Uterus (tissue), 4 donors: ENCODE data around the gene DRC3. TPM values are rescaled to one million over a fixed set of nuclear protein-coding genes. Genes with fewer than 3 reads are reported as not detected.

Experiments used
- DNase-seq, 2 donors: peaks; one replicate each; pipeline ENCODE4 v3.0.0-alpha.2; 2019 to 2020
- H3K27ac ChIP-seq, 2 donors: fragments of 200-600 bp; sonication (generic); 1 replicate in 1 of 2; 2 replicates in 1 of 2; pipeline ENCODE4 v1.5.1; 2016 to 2018
- H3K27me3 ChIP-seq, 2 donors: fragments of 200-600 bp; sonication (generic); one replicate each; pipeline ENCODE4 v1.5.1; 2018 to 2019; ENCODE audit warnings: control low read depth in 1 of 2
- H3K36me3 ChIP-seq, 2 donors: fragments of 200-600 bp; sonication (generic); one replicate each; pipeline ENCODE4 v1.5.1; 2019; ENCODE audit warnings: control low read depth in 1 of 2
- H3K4me1 ChIP-seq, 2 donors: fragments of 200-600 bp; sonication (generic); one replicate each; pipeline ENCODE4 v1.5.1; 2018 to 2019; ENCODE audit warnings: control low read depth in 1 of 2
- H3K4me3 ChIP-seq, 2 donors: fragments of 200-600 bp; sonication (generic); 1 replicate in 1 of 2; 2 replicates in 1 of 2; pipeline ENCODE4 v1.5.1; 2018 to 2019; ENCODE audit warnings: mild to moderate bottlenecking in 1 of 2
- H3K9me3 ChIP-seq, 2 donors: fragments of 200-600 bp; sonication (generic); one replicate each; pipeline ENCODE4 v1.5.1; 2019; ENCODE audit warnings: control low read depth in 1 of 2
- POLR2A ChIP-seq, 2 donors: fragments of 450-650 bp; IDR thresholded peaks; one replicate each; pipeline ENCODE4 v1.6.1; 2016; ENCODE audit warnings: antibody characterized with exemption in 2 of 2, mild to moderate bottlenecking in 1 of 2, moderate library complexity in 1 of 2
- intact Hi-C: fragments of 100-400 bp; cut with DNase I; formaldehyde crosslinking; loops from one replicate; pipeline ENCODE4 v1.15.1; 2023; ENCODE audit warnings: low total_unique reads
- total RNA-seq, 4 donors: library from RNA; depleted of rRNA in 3 of 4; stranded (reverse); fragments of >200 nt in 3 of 4; gene quantifications; one replicate each; pipeline versions ENCODE4 v1.1.0 to v1.2.4, GENCODE V29; 2014 to 2023
- TF ChIP-seq, protein P1 (sequence below), 4 experiments: fragments of 200-600 bp in 2 of 4; fragments of 450-650 bp in 2 of 4; sonication (generic) in 2 of 4; IDR thresholded peaks; one replicate each; pipeline ENCODE4 v1.5.1; 2016 to 2019; ENCODE audit warnings: antibody characterized with exemption in 4 of 4, mild to moderate bottlenecking in 2 of 4, moderate library complexity in 1 of 4
- donor health status: DM: yes; HTN: yes; CAD: no.

The DRC3 gene
- total RNA-seq, 4 donors from 2014 or later: 7.7 to 18.5 (median 13.6) TPM

DNA sequence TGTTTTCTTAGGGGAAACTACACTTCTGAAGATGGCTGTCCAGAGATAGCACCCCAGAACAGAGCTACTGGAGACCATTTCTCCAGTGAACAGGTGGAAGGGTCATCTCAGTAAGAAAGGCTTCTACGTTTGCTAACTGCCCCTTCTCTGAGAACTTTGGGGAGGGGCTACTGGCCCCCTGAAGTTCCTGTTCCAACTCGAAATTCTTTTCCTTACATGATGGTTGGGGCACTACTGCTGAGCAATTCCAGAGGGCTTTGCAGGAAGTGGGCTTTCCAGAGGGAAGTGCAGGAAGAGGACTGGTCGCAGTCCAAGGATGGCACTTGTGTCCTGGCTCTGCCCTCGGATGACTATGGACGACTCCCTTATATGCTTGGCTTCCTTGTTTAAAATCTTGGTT is 31.6 kb upstream of the DRC3 start:
- intact Hi-C loops: no loop called here
- Histone ChIP-seq H3K27me3 (no peaks in the 10 kb centered on the region), H3K27ac (peak overlapping the region; percentile 49 to 50), H3K9me3 (no peaks in the 10 kb centered on the region), H3K4me3 (no peak overlapping the region), H3K4me1 (peaks cover 6 to 9% of the 10 kb centered on the region in 2 donors), H3K36me3 (no peaks in the 10 kb centered on the region)
- no peak for DNase-seq
- TF ChIP-seq, protein P1, sequence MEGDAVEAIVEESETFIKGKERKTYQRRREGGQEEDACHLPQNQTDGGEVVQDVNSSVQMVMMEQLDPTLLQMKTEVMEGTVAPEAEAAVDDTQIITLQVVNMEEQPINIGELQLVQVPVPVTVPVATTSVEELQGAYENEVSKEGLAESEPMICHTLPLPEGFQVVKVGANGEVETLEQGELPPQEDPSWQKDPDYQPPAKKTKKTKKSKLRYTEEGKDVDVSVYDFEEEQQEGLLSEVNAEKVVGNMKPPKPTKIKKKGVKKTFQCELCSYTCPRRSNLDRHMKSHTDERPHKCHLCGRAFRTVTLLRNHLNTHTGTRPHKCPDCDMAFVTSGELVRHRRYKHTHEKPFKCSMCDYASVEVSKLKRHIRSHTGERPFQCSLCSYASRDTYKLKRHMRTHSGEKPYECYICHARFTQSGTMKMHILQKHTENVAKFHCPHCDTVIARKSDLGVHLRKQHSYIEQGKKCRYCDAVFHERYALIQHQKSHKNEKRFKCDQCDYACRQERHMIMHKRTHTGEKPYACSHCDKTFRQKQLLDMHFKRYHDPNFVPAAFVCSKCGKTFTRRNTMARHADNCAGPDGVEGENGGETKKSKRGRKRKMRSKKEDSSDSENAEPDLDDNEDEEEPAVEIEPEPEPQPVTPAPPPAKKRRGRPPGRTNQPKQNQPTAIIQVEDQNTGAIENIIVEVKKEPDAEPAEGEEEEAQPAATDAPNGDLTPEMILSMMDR (IDR thresholded peaks at IDR 0.05): no peak
- TF ChIP-seq POLR2A (IDR thresholded peaks at IDR 0.05): no peak

DNA sequence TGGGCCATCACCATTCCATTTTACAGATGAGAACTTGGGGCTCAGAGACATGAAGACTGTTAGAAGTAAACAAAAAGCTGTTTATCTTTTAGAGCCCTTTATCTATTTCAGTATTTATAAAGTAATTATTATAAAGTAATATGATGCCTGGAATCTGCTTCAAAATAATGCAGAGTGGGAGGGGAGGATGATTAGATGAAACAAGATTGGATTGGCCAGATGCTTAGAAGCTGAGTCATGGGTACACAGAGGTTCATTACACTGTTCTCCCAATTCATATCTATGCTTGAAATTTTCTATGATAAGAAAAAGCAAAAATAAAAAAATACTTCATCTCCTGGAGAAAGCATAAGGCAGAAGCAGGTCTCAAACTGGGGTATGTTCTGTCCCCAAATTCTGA is 29.8 kb upstream of the DRC3 start:
- no peak for TF ChIP-seq POLR2A (IDR thresholded peaks at IDR 0.05)
- TF ChIP-seq, protein P1 (IDR thresholded peaks at IDR 0.05): no peak
- Histone ChIP-seq H3K9me3 (no peaks in the 10 kb centered on the region), H3K36me3 (no peaks in the 10 kb centered on the region), H3K27me3 (no peaks in the 10 kb centered on the region), H3K4me3 (no peak overlapping the region), H3K4me1 (peaks cover 6 to 9% of the 10 kb centered on the region in 2 donors), H3K27ac (peak overlapping the region; percentile 45 to 51)
- intact Hi-C loops: no loop called here
- no peak for DNase-seq

DNA sequence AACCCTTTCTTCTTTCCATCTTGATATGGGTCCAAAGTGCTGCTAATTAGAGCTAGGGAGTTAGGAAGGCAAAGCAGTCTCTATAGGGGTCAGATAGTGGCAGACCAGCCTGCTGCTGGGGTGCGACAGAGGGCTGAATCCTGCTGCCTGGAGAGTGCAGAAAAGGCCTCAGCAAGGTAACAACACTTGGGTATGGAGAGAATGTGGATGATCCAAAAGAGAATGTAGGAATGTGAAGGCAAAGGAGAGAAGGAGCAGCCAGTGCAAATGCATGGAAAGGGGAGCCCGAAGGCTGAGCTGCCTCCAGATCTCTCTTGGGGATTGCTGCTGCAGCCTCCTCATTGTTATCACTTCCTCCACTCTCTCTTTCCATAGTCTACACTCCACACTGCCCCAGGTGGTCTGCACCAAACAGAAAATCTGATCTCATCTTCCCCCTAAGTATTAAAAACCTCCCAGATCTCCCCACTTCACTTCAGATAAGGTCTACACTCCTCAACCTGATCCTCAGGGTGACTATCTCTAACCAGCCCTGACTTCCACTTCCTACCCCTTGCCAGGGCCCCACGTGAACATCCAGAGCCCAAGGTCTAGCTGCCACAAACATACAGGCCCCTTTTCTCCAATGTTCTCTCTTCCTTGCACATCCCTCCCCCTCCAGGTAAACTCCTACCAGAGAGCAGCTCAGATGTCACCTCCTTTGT is 29.2 kb upstream of the DRC3 start:
- no peaks in the 10 kb centered on the region for H3K9me3 ChIP-seq
- intact Hi-C loops: no loop called here
- peaks cover 6 to 9% of the 10 kb centered on the region in 2 donors for H3K4me1 ChIP-seq
- H3K36me3 ChIP-seq: no peaks in the 10 kb centered on the region
- peak overlapping the region; percentile 51 for H3K27ac ChIP-seq
- no peak for DNase-seq
- H3K4me3 ChIP-seq: no peak overlapping the region
- H3K27me3 ChIP-seq: no peaks in the 10 kb centered on the region
- TF ChIP-seq, protein P1 (IDR thresholded peaks at IDR 0.05): no peak
- no peak for TF ChIP-seq POLR2A (IDR thresholded peaks at IDR 0.05)

DNA sequence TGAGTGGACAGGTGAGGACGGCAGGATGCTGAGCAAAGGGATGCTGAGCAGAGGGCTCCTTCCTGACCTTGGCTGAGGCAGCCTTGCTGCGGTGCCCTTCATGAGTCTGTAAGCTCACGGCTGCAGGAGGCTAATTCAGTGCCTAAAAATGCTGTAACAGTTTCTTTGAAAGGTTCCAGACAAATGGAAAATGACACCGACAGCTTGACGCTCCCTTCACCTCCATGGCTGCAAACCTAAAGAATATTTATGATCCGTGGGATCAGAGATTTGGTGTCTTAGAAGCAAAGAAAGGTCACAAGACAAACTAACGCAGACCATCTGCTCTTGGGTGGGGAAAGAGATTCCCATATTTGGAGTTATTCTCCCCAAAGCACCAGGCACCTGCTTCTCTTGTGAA is 28.4 kb upstream of the DRC3 start:
- Histone ChIP-seq H3K27me3 (no peaks in the 10 kb centered on the region), H3K4me3 (no peak overlapping the region), H3K36me3 (no peaks in the 10 kb centered on the region), H3K27ac (peak overlapping the region; percentile 51), H3K9me3 (no peaks in the 10 kb centered on the region), H3K4me1 (peaks cover 6 to 9% of the 10 kb centered on the region in 2 donors)
- intact Hi-C loops: no loop called here
- TF ChIP-seq POLR2A (IDR thresholded peaks at IDR 0.05): no peak
- TF ChIP-seq, protein P1 (IDR thresholded peaks at IDR 0.05): no peak
- DNase-seq: no peak

DNA sequence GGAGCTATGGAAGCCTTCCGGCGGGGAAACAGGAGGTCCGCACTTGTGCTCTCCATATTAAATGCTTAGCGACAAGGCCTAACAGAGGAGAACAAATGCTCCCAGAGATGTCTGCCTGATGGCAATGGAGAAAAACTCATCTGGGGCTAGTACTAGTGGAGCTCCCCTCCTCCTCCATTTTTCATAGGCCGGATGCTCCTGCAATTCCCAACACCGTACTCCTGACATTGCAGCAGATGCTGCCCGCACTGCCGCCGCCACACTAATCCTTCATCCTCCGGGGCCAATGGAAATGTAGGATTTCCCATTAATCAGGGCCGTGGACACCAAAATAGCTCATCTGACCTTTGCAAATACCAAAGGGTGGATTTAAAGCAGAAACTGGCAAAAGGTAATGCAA is 27.9 kb upstream of the DRC3 start:
- H3K27ac ChIP-seq: peak overlapping the region; percentile 51
- H3K4me1 ChIP-seq: peaks cover 6 to 9% of the 10 kb centered on the region in 2 donors
- intact Hi-C loops: no loop called here
- DNase-seq: no peak
- no peaks in the 10 kb centered on the region for H3K36me3 ChIP-seq
- no peak overlapping the region for H3K4me3 ChIP-seq
- no peaks in the 10 kb centered on the region for H3K9me3 ChIP-seq
- no peak for TF ChIP-seq POLR2A (IDR thresholded peaks at IDR 0.05)
- TF ChIP-seq, protein P1 (IDR thresholded peaks at IDR 0.05): no peak
- H3K27me3 ChIP-seq: no peaks in the 10 kb centered on the region
